ENCODE results near the gene SCML1. TPM values are rescaled to one million over a fixed set of nuclear protein-coding genes. Genes with fewer than 3 reads are reported as not detected.
A peak's percentile ranks its signal among the peaks of the same experiment; 100 is the strongest.

Gene SCML1
- total and polyA plus RNA-seq, 2 donors (not counting 3 experiments of a cell fraction or from before 2014, with no cell fraction given), result 8.8 to 12.4 TPM

GRCh38 chrX:17689971-17690409, 47.3 kb upstream of the SCML1 start:
- no peak overlapping the region for H3K4me3 ChIP-seq (replicated peaks in 1 of 3; ENCODE audit: insufficient read depth in 1 of 3, low read depth in 1 of 3, low read length in 3 of 3)
- H3K4me2 ChIP-seq (ENCODE audit: insufficient read depth, low read length), result no peak overlapping the region
- no peaks in the 10 kb centered on the region for H3K27me3 ChIP-seq (ENCODE audit: control insufficient read depth in 2 of 2, insufficient read depth in 2 of 2, low read length in 2 of 2)
- no peak overlapping the region for H2AFZ ChIP-seq (ENCODE audit: low read depth, low read length)
- no peaks in the 10 kb centered on the region for H3K9me3 ChIP-seq (replicated peaks; ENCODE audit: control insufficient read depth, insufficient read depth, low read length)
- intact Hi-C loops (cut with micrococcal nuclease), result loop anchor here (1.0 to 10.0 kb wide), 5 partner anchors 99 to 565 kb away; no protein-coding TSS in a partner anchor
- ChIA-PET CTCF (interaction anchor here (0.7 to 2.2 kb wide), 5 partner anchors 98 to 448 kb away, joined by 3 to 29 read pairs (median 6); no protein-coding TSS in a partner anchor), POLR2A (no interaction called here)
- no peaks in the 10 kb centered on the region for H3K9me1 ChIP-seq (replicated peaks; ENCODE audit: control insufficient read depth, extremely low read depth, insufficient read depth, low read length)
- H3K36me3 ChIP-seq (ENCODE audit: control insufficient read depth in 2 of 2, extremely low read depth in 1 of 2, insufficient read depth in 2 of 2, low read length in 2 of 2), result no peaks in the 10 kb centered on the region
- dilution Hi-C loops (cut with MboI; ENCODE audit: extremely low pct_ligation_motif_present, low sequenced_read_pairs), result no loop called here
- peaks cover 2% of the 10 kb centered on the region for H3K4me1 ChIP-seq (ENCODE audit: control insufficient read depth, extremely low read depth, insufficient read depth, low read length)
- H3K27ac ChIP-seq (ENCODE audit: insufficient read depth, low read depth, low read length), result no peak overlapping the region
- no peaks in the 10 kb centered on the region for H4K20me1 ChIP-seq (replicated peaks; ENCODE audit: control insufficient read depth, extremely low read depth, insufficient read depth, low read length)
- H3K79me2 ChIP-seq (ENCODE audit: control insufficient read depth, insufficient read depth, low read length), result no peaks in the 10 kb centered on the region
- no TSS peak for BruUV-seq (replicated peaks)
- DNase-seq (ENCODE audit: low read depth, low spot score), result peak; percentile 66
- TF ChIP-seq CTCF (IDR thresholded peaks at IDR 0.05; ENCODE audit: extremely low read depth in 1 of 2, insufficient read depth in 1 of 2, low read depth in 1 of 2, low read length in 2 of 2), result peak; percentile 38 to 49
- TF ChIP-seq MAX (IDR thresholded peaks at IDR 0.05; ENCODE audit: insufficient read depth, insufficient read length), result no peak
- TF ChIP-seq GATA2 (IDR thresholded peaks at IDR 0.05; ENCODE audit: insufficient read depth, insufficient read length, low read depth, low read length), result no peak
- TF ChIP-seq POLR2AphosphoS5 (IDR thresholded peaks at IDR 0.05; ENCODE audit: insufficient read depth, low read depth, low read length), result no peak
- TF ChIP-seq MYC (IDR thresholded peaks at IDR 0.05; ENCODE audit: low read depth, low read length), result no peak
- peak; percentile 91 for FAIRE-seq
- H3K9ac ChIP-seq (replicated peaks; ENCODE audit: extremely low read depth, insufficient read depth, low read length), result no peak overlapping the region

Data from endothelial cell of umbilical vein (primary cell).